Breast epithelium (tissue), 3 donors: ENCODE data around the gene ABAT.

Experiments used
- POLR2AphosphoS5 ChIP-seq, 3 donors: sonication (generic); formaldehyde crosslinking; IDR thresholded peaks; one replicate each; pipeline ENCODE4 v1.6.1; 2017; ENCODE audit warnings: antibody characterized with exemption in 3 of 3
- TF ChIP-seq, protein P1 (sequence below), 3 donors: fragments of 450-650 bp; IDR thresholded peaks; one replicate each; pipeline ENCODE4 v1.5.1; 2016 to 2017; ENCODE audit warnings: antibody characterized with exemption in 3 of 3, mild to moderate bottlenecking in 3 of 3, moderate library complexity in 3 of 3

DNA sequence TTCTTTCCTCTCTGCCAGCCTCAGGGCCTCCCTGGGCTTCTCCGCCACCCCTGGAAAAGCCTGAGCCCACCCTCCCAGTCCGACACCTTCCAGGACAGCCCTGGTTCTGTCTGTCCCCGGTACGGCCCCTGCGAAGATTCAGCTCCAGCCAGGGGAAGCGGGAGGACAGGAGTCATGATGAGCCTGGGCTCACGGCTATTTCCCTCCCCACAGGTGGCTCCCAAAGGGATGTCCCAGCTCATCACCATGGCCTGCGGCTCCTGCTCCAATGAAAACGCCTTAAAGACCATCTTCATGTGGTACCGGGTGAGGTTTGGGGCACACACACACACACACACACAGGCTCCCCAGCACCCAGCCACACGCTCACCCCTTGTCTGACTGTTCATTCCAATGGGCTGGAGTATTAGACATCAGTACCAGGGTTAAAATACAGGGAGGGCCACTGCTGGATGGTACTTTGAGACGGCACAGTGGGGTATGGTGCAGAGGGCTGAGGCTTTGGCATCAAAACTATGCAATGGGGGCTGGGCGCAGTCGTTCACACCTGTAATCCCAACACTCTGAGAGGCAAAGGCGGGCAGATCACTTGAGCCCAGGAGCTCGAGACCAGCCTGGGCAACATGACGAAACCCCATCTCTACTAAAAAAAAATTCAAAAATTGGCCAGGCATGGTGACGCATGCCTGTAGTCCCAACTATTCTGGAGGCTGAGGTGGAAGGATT is 90.3 kb downstream of the ABAT start:
- TF ChIP-seq, protein P1, sequence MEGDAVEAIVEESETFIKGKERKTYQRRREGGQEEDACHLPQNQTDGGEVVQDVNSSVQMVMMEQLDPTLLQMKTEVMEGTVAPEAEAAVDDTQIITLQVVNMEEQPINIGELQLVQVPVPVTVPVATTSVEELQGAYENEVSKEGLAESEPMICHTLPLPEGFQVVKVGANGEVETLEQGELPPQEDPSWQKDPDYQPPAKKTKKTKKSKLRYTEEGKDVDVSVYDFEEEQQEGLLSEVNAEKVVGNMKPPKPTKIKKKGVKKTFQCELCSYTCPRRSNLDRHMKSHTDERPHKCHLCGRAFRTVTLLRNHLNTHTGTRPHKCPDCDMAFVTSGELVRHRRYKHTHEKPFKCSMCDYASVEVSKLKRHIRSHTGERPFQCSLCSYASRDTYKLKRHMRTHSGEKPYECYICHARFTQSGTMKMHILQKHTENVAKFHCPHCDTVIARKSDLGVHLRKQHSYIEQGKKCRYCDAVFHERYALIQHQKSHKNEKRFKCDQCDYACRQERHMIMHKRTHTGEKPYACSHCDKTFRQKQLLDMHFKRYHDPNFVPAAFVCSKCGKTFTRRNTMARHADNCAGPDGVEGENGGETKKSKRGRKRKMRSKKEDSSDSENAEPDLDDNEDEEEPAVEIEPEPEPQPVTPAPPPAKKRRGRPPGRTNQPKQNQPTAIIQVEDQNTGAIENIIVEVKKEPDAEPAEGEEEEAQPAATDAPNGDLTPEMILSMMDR (IDR thresholded peaks at IDR 0.05), result no peak
- no peak for TF ChIP-seq POLR2AphosphoS5 (IDR thresholded peaks at IDR 0.05)
